ENCODE measurements around the gene STXBP1.

DNA sequence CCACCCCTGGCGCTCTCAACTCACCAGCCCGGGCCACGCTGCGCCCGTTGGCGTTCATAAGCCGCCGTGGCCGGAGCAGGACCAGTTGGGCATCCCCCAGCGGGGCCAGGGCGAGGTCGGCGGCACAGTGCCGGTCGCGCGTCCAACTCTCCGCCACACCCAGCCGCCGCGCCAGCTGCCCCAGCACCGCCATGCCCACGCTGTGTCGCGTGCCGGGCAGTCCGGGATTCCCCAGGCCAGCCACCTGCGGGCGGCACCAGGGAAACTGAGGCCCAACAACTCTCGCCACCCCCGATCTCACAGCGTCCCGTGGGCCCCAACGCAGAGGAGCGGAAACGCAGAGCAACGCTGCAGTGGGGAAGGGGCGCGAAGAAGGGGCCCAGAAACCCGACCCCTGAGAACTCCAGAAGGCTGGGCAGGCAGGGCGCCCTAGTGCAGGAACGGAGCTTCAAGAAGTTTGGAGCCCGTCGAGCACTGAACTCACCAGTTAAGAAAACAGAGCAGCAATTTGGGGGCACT is 102.9 kb downstream of the STXBP1 start:
- TF ChIP-seq, protein P1, sequence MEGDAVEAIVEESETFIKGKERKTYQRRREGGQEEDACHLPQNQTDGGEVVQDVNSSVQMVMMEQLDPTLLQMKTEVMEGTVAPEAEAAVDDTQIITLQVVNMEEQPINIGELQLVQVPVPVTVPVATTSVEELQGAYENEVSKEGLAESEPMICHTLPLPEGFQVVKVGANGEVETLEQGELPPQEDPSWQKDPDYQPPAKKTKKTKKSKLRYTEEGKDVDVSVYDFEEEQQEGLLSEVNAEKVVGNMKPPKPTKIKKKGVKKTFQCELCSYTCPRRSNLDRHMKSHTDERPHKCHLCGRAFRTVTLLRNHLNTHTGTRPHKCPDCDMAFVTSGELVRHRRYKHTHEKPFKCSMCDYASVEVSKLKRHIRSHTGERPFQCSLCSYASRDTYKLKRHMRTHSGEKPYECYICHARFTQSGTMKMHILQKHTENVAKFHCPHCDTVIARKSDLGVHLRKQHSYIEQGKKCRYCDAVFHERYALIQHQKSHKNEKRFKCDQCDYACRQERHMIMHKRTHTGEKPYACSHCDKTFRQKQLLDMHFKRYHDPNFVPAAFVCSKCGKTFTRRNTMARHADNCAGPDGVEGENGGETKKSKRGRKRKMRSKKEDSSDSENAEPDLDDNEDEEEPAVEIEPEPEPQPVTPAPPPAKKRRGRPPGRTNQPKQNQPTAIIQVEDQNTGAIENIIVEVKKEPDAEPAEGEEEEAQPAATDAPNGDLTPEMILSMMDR (conservative IDR thresholded peaks at IDR 0.05 in 1 of 2, IDR thresholded peaks at IDR 0.05 in 1 of 2; ENCODE audit: low read depth in 1 of 2, low read length in 2 of 2) = no peak
- TF ChIP-seq EZH2 (IDR thresholded peaks at IDR 0.05; ENCODE audit: low read length, missing control alignments) = no peak

Data from fibroblast of lung (primary cell).